ENCODE data around the gene HYCC1.
"Not testable (repeated sequence)": the region's sequence is repeated elsewhere in the genome, so short reads cannot be mapped to it uniquely, and the experiment has no call there.

- TF ChIP-seq CTCF (conservative IDR thresholded peaks at IDR 0.05 in 1 of 2, IDR thresholded peaks at IDR 0.05 in 1 of 2; ENCODE audit: extremely low read depth in 1 of 2, insufficient read depth in 1 of 2, low read depth in 1 of 2, low read length in 2 of 2); EZH2 (IDR thresholded peaks at IDR 0.05; ENCODE audit: borderline replicate concordance, low read length): not testable (repeated sequence)
Observed at GRCh38 chr7:23046336-23046735, 32.4 kb upstream of the HYCC1 start.
